HG02938 (cell line): Measurements from ENCODE around the gene POLR2F.

Experiments
- ATAC-seq: cut with Tn5 transposase; IDR thresholded peaks from one replicate; pipeline ENCODE4 v1.9.1; 2021; ENCODE audit warnings: mild to moderate bottlenecking, moderate library complexity; ENCODE audit not compliant: unreplicated experiment

POLR2F gene

DNA sequence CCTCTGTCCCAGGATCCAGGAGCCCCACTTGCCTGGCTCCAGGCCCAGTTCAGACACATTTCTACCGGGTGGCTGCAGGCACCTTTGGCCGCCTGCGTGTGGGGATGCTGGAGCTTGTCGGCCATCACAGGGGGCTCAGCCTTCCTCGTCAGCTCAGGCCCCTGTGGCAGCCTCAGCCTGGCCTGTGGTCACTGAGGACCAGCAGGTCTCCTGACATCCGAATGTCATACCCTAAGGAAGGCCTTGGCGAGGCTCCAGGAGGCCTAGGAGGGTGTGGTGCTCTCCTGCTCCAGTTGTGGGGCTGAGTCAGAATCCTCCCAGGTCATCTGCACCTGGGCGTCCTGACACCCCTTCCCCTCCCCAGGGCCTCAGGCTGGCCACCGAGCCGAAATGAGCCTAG is 45.7 kb downstream of the POLR2F start:
- ATAC-seq, result no peak

DNA sequence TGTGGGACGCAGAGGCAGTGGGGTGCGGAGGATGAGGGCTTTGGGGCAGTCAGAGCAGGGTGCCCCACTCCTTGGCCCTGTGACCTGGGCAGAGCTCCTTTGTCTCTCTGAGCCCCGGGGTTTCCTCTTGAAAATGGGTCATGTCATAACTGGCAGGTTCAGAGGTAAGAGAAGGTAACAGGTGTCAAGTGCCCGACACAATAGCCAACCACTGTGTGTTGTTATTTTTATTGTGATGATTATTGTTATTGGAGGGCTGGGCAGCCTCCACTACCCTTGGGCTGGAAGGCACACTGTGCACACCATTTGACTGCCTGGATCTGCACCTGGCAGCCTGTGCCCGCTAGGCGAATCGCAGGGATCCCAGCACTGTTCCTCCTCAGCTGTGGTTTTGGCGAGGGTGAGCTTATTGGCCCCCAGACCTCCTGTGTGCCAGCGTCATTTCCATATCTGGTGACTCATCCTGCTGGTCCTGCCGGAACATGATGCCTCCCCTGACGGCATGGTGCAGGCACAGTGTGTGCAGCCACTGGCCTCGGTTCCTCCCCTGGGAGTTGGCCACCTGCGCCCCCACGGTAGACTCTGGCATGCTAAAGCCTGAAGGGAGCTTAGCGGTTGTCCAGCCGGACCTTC is 46.3 kb downstream of the POLR2F start:
- ATAC-seq, result no peak

DNA sequence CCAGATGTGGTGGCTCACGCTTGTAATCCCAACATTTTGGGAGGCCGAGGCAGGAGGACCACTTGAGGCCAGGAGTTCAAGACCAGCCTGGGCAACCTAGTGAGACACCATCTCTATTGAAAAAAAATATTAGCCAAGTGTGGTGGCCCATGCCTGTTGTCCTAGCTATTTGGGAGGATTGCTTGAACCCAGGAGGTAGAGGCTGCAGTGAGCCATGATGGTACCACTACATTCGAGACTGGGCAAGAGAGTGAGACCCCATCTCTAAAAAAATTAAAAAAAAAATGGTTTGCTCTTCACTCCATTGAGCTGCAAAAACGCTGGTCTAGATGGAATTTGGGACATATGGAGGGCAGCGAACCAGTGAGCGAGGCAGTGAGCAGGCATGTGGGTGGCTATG is 52.4 kb downstream of the POLR2F start:
- ATAC-seq, result no peak

DNA sequence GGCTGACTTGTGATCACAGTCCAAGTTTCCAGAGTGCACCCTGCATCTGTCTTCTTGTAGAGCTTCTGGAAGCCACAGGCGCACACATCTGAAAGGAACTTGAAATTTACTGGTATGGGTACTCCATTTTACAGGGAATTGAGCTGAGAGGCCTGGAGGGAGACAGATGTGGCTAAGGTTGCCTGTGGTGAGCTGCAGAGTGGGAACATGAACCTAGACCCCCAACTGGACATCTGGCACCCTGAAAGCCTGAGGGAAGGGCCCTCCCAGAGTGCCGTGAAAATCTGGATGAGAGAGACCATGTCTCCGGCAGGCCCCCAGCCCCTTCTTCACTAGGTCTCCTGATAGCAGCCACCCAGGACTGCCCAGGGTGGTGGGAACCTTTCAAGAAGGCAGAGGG is 53.4 kb downstream of the POLR2F start:
- no peak for ATAC-seq

DNA sequence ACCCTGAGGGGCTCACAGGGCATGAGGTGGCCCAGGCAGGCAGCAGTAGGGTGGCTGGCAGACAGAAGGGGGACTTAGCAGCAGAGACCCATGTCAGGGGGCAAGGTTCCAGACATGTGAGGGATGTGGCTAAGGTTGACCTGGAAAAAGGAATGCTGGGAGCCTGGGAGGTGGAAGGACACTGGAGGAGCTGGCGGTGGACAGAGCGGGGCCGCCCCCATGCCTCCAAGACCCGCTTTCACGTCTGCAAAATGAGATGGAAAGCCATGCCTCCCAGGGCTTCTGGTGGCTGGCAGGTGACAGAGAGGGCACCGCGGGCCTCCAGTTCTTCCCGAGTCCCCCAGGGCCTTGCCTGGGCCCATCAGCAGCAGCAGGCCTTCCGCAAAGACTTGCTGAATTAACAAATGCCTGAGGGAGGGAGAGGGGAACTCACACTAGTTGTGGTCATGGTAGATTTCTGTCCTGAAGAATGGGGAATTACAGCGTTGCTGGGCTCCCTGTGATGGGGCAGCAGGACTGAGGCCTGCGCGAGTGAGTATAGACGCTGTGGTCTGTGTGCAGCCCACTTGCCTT is 53.9 kb downstream of the POLR2F start:
- no peak for ATAC-seq

DNA sequence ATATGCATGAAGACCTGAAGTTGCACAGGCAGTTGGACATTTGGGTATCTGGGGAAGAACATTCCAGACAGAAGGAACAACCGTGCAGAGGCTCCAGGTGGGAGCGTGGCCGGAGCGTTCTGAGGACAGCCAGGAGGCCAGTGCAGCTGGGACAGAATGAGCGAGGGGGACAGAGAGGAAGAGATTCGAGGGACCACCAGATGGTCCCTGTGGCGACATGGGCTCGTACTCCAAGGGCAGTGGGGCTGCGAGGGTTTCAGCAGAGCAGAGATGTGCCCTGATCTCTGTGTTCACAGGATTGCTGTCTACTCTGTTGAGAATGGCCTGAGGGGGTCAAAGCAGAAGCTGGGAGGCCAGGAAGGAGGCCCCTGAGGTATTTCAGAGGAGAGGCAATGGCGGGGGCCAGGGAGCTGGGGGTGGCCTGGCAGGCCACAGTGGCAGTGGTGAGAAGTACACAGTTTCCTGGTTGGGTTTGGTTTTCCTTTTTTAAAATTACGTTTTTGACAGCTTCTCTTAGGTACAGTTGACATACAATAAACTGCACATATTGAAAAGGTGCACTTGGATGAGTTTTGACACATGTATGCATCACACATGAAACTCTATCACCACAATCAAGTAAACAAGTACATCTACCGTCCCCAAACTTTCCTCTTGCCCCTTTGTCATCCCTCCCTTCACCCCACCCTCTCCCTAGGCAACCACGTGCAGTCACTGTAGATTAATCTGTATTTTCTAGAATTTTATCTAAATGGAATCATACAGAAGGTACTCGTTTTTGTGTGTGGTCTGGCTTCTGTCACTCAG is 55.7 kb downstream of the POLR2F start:
- ATAC-seq, result no peak

DNA sequence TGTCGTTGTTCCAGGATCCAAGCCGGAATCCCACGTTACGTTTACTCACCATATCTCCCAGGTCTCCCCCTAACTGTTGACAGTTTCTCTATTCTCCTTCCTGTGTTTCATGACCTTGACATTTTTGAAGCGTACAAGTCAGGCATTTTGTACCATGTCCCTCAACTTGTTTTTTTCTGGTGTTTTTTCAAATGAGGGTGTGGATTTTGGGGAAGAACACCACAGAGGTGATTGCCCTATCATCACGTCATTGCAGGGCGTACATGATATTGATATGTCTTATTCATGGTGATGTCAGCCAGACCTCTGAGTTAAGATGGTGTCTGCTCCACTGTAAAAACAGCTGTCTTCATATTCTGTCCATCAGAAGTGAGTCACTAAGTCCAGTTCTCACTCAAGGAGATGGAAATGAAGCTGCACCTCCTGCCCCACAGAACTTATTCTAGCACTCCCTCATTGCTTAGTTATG is 59.1 kb downstream of the POLR2F start:
- ATAC-seq, result no peak

DNA sequence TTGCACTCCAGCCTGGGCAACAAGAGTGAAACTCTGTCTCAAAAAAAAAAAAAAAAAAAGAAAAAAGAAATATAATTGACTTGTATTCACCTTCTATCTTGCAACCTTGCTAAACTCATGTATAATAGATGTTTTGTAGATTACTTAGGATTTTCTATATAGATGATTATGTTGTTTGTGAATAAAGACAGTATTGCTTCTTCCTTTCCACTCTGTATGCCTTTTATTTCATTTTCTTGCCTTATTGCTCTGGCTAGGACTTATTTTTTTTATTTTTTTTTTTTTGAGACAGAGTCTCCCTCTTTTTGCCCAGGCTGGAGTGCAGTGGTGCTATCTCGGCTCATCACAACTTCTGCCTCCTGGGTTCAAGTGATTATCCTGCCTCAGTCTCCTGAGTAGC is 60.6 kb downstream of the POLR2F start:
- no peak for ATAC-seq

DNA sequence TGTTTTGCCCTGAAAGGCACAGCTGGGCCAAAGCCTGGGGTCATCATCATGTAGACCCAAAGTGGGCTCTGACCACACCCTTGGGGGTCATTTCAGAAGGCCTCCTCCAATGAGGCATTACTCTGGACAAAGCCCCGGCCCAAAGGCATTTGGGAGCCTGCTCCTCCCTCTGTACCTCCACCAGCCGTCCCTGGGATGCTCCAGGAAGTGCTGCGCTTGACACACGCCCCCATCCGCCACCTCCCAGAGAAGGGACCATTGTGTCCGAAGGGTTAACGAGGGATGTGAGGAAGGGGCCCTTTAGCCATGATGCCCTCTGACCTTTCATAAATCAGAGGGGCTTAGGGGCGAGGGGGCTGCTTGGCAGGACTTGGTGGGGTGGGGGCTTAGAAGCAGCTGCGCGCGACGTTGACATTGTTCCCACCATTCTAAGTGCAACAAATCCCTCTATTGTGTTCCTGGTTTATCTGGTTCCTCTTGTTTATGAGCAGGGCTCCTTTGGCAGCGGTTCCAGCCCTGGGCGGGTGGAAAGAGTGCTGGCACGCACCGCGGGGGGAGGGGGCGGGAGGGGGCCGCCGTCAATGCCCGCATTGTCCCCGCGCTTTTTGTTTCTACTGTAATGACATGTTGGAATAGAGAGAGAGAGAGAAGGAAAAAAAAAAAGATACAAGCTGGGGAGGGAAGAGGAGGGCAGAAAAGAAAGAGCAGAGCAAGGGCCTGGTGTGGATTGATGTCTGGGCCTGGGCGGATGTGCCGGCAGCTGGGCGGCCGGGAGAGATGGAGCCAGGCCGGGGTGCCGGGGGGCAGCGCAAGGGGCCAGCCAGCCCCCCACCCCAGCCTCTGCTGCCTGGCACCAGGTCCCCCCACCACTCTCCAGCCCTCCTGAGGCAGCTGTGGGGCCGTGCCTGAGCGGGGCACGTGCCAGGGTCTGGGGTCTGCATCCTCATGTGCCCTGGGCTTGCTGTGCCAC is 63.0 kb downstream of the POLR2F start:
- ATAC-seq, result no peak

DNA sequence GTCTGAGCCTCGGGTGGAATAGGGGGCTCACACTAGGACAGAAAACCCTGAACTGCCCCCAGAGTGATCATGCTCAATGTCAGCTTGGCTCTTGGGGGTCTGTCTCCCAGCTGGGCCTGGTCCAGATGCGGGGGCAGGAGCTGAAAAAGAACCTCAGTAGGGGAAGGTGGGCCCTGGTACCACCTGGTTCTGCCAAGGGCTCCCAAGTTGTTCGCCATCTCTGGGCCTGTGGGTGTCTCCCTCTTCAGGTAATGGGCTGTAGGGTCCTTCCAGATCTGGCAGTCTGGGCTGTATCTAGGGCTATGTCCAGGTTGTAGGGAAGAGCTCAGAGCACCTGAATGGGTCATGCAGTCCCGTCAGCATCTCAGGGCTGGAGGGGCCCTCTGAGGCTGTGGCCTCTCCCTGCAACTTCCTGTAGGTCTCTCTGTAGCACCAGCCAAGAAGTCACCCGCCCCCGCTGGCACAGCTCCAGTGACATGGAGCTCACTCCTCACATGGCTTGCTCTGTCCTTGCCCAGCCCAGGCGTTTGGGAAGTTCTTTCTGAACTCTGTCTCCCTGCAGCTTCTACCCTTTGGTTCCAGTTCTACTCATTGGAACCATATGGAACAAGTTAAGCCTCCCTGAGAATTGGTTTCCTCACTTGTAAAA is 63.9 kb downstream of the POLR2F start:
- ATAC-seq, result no peak

DNA sequence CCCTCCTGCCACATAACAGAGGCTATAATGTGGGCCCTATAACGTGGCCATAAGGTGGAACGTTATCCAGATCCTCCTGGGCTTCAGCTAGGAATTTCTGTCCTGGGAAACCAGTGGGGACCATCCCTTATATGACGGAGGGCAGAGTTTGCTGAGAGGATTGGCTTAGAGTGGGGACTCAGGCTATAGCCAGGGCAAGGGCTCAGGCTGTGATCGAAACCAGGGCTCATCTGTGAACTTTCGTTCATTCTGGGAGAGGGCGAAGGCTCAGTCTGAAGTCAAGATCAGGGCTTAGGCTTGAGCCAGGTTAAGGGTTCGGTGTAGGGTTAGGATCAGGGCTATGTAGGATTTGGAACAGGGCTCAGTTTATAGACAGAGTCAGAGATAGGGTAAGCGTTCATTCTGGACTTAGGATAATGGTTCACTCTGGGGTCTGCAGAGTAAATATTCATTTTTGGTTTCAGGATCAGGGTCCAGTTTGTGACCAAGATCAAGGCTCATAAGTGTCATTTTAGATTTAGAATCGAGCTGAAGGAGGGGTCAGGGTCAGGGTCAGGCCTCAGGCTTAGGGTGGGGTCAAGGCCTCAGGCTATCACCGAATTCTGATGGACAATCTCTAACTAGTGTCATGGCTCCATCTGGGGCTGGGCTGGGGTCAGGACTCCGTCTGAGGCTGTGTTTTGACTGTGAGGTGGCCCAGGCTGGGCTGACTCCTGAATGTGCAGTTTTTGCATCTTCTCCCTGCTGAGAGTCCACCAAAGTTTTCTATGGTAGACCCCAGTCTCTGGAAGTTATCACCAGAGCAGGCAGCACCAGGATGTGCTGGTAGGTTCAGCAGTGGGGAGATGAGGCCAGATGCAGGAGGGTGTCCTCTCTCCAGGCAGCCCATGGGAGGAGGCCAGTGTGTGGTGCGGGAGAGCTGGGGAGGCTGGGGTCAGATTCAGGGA is 64.7 kb downstream of the POLR2F start:
- ATAC-seq, result no peak
